ENCODE results near the gene FAM124A.
A peak's percentile ranks its signal among the peaks of the same experiment; 100 is the strongest.

FAM124A gene

GRCh38 chr13:51252954-51253532 lies 30.8 kb downstream of the FAM124A start:
- peak overlapping the region; percentile 9 for H3K4me3 ChIP-seq (ENCODE audit: low read length)
- peak overlapping the region; percentile 65 for H3K4me2 ChIP-seq (ENCODE audit: low read length)
- H3K27ac ChIP-seq (ENCODE audit: low read length), result peak overlapping the region; percentile 87
- no peak for TF ChIP-seq CTCF (IDR thresholded peaks at IDR 0.05; ENCODE audit: low read depth, low read length)
- TF ChIP-seq EZH2phosphoT487 (IDR thresholded peaks at IDR 0.05; ENCODE audit: low read depth), result no peak
- H2AFZ ChIP-seq (ENCODE audit: low read depth, low read length), result peak overlapping the region; percentile 19
- H3K9me3 ChIP-seq (ENCODE audit: insufficient read depth, low read length), result no peaks in the 10 kb centered on the region
- H3K79me2 ChIP-seq (ENCODE audit: low read length), result no peaks in the 10 kb centered on the region
- no peaks in the 10 kb centered on the region for H3K27me3 ChIP-seq (ENCODE audit: low read depth, low read length)
- H3K4me1 ChIP-seq (ENCODE audit: low read length), result peaks cover 36% of the 10 kb centered on the region
- peak overlapping the region; percentile 28; the same call in 1 of the 2 replicates for H3K9ac ChIP-seq (ENCODE audit: low read length)
- no peaks in the 10 kb centered on the region for H4K20me1 ChIP-seq (ENCODE audit: insufficient read depth, low read length)
- H3K36me3 ChIP-seq (replicated peaks; ENCODE audit: low read depth, low read length), result no peaks in the 10 kb centered on the region

GRCh38 chr13:51255556-51255955 lies 33.4 kb downstream of the FAM124A start:
- Histone ChIP-seq H3K36me3 (replicated peaks; ENCODE audit: low read depth, low read length) (no peaks in the 10 kb centered on the region), H3K27me3 (ENCODE audit: low read depth, low read length) (no peaks in the 10 kb centered on the region), H3K9ac (ENCODE audit: low read length) (no peak overlapping the region), H4K20me1 (ENCODE audit: insufficient read depth, low read length) (no peaks in the 10 kb centered on the region), H2AFZ (ENCODE audit: low read depth, low read length) (no peak overlapping the region), H3K4me1 (ENCODE audit: low read length) (peaks cover 36% of the 10 kb centered on the region), H3K9me3 (ENCODE audit: insufficient read depth, low read length) (no peaks in the 10 kb centered on the region), H3K79me2 (ENCODE audit: low read length) (no peaks in the 10 kb centered on the region), H3K27ac (ENCODE audit: low read length) (no peak overlapping the region), H3K4me3 (ENCODE audit: low read length) (no peak overlapping the region), H3K4me2 (ENCODE audit: low read length) (no peak overlapping the region)
- TF ChIP-seq EZH2phosphoT487 (IDR thresholded peaks at IDR 0.05; ENCODE audit: low read depth) (no peak), CTCF (IDR thresholded peaks at IDR 0.05; ENCODE audit: low read depth, low read length) (no peak)

GRCh38 chr13:51257187-51257586 lies 35.0 kb downstream of the FAM124A start:
- Histone ChIP-seq H3K9ac (ENCODE audit: low read length) (no peak overlapping the region), H3K79me2 (ENCODE audit: low read length) (no peaks in the 10 kb centered on the region), H3K27ac (ENCODE audit: low read length) (no peak overlapping the region), H3K27me3 (ENCODE audit: low read depth, low read length) (no peaks in the 10 kb centered on the region), H3K4me3 (ENCODE audit: low read length) (no peak overlapping the region), H3K4me2 (ENCODE audit: low read length) (no peak overlapping the region), H4K20me1 (ENCODE audit: insufficient read depth, low read length) (no peaks in the 10 kb centered on the region), H3K36me3 (replicated peaks; ENCODE audit: low read depth, low read length) (no peaks in the 10 kb centered on the region), H3K9me3 (ENCODE audit: insufficient read depth, low read length) (no peaks in the 10 kb centered on the region), H2AFZ (ENCODE audit: low read depth, low read length) (no peak overlapping the region), H3K4me1 (ENCODE audit: low read length) (peaks cover 33% of the 10 kb centered on the region)
- no peak for TF ChIP-seq CTCF (IDR thresholded peaks at IDR 0.05; ENCODE audit: low read depth, low read length)
- no peak for TF ChIP-seq EZH2phosphoT487 (IDR thresholded peaks at IDR 0.05; ENCODE audit: low read depth)

GRCh38 chr13:51258612-51259548 lies 36.7 kb downstream of the FAM124A start:
- no peak overlapping the region for H2AFZ ChIP-seq (ENCODE audit: low read depth, low read length)

More at GRCh38 chr13:51258612-51259548, 36.7 kb downstream of the FAM124A start:
- Histone ChIP-seq H3K27me3 (ENCODE audit: low read depth, low read length) (no peaks in the 10 kb centered on the region), H3K9ac (ENCODE audit: low read length) (no peak overlapping the region), H3K79me2 (ENCODE audit: low read length) (no peaks in the 10 kb centered on the region), H3K9me3 (ENCODE audit: insufficient read depth, low read length) (no peaks in the 10 kb centered on the region), H3K4me3 (ENCODE audit: low read length) (no peak overlapping the region), H3K4me1 (ENCODE audit: low read length) (peaks cover 16% of the 10 kb centered on the region), H3K4me2 (ENCODE audit: low read length) (no peak overlapping the region), H4K20me1 (ENCODE audit: insufficient read depth, low read length) (no peaks in the 10 kb centered on the region), H3K36me3 (replicated peaks; ENCODE audit: low read depth, low read length) (no peaks in the 10 kb centered on the region), H3K27ac (ENCODE audit: low read length) (no peak overlapping the region)
- TF ChIP-seq CTCF (IDR thresholded peaks at IDR 0.05; ENCODE audit: low read depth, low read length) (no peak), EZH2phosphoT487 (IDR thresholded peaks at IDR 0.05; ENCODE audit: low read depth) (no peak)

All from OCI-LY3 (cell line).